ENCODE measurements around the gene ITPR2.

ITPR2 gene

DNA sequence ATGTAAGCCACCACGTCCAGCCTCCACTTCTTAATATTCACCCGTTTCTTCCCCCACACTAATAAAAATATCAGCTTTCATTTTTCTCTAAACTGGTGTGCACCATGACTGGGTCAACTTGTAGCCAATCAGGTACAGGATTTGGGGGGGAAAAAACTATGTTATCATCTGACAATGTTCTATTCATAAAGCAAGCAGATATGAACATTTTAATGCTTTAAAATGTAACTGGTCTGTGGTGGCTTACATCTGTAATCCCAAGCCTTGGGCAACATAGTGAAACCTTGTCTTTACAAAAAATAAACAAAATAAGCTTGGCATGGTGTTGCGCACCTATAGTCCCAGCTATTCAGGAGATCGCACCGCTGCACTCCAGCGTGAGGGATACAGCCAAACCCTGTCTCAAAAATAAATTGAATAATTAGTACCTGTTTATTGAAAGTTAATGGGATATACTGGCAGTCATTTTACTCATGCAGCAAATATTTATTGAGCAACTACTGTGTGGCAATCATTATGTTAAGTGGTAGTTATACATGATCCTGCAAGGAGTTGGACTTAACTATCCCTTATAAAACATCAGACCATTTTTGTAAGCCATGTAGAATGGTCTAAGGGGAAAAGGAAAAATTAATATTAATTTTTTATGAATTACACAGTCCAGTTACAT lies 15.3 kb upstream of the ITPR2 start:
- Histone ChIP-seq H4K91ac (ENCODE audit: low read length) (no peak overlapping the region), H3K4ac (ENCODE audit: low read depth in 1 of 2, low read length in 2 of 2) (no peak overlapping the region), H2BK120ac (ENCODE audit: low read depth, low read length) (no peak overlapping the region), H3K18ac (ENCODE audit: low read depth in 1 of 2, low read length in 2 of 2) (no peak overlapping the region), H3K4me3 (ENCODE audit: insufficient read depth in 1 of 2, low read depth in 1 of 2, low read length in 2 of 2) (no peak overlapping the region), H3K79me1 (replicated peaks; ENCODE audit: low read length, poor library complexity, severe bottlenecking) (no peaks in the 10 kb centered on the region), H2AK5ac (ENCODE audit: low read length, severe bottlenecking) (no peak overlapping the region), H3K27me3 (ENCODE audit: control insufficient read depth in 1 of 2, insufficient read depth in 1 of 2, low read length in 2 of 2) (no peaks in the 10 kb centered on the region), H3K23ac (ENCODE audit: low read length in 2 of 2) (no peak overlapping the region), H3K4me1 (ENCODE audit: control insufficient read depth, insufficient read depth, low read depth, low read length) (peaks cover 3% of the 10 kb centered on the region), H3K36me3 (ENCODE audit: control insufficient read depth in 1 of 2, insufficient read depth in 2 of 2, low read depth in 1 of 2, low read length in 2 of 2) (no peaks in the 10 kb centered on the region), H3K27ac (ENCODE audit: low read length, poor library complexity, severe bottlenecking) (no peak overlapping the region), H2BK15ac (ENCODE audit: low read depth, poor library complexity, severe bottlenecking) (no peak overlapping the region), H3K4me2 (ENCODE audit: low read length, poor library complexity, severe bottlenecking) (no peak overlapping the region), H2AFZ (ENCODE audit: low read depth, low read length) (no peak overlapping the region), H3K9me3 (ENCODE audit: control insufficient read depth, low read length) (no peaks in the 10 kb centered on the region), H2BK12ac (ENCODE audit: low read length in 2 of 2) (no peak overlapping the region), H4K8ac (ENCODE audit: low read length) (no peak overlapping the region), H2BK5ac (ENCODE audit: low read depth, low read length, poor library complexity, severe bottlenecking) (no peak overlapping the region), H3K9ac (ENCODE audit: low read length) (no peak overlapping the region), H3K14ac (ENCODE audit: low read length in 2 of 2) (no peak overlapping the region)
- peak; percentile 80 for DNase-seq
- 96% methylated on average over 6 of the region's 6 CpGs for WGBS

DNA sequence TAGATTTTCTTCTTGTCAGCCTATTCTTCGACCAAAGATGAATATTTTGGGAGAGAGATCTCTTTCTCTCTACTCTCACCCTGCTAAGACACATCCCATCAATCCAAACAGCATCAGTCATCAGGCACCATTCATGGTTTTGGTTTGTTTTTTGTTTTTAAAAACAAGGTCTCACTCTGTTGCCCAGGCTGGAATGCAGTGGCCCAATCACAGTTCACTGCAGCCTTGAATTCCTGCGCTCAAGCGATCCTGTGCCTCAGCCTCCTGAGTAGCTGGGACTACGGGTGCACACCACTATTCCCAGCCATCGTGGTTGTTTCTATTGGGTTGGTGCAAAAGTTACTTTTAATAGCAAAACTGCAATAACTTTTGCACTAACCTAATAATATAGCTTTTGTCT lies 14.4 kb upstream of the ITPR2 start:
- Histone ChIP-seq H2AFZ (ENCODE audit: low read depth, low read length) (no peak overlapping the region), H4K8ac (ENCODE audit: low read length) (no peak overlapping the region), H2BK5ac (ENCODE audit: low read depth, low read length, poor library complexity, severe bottlenecking) (no peak overlapping the region), H3K36me3 (ENCODE audit: control insufficient read depth in 1 of 2, insufficient read depth in 2 of 2, low read depth in 1 of 2, low read length in 2 of 2) (no peaks in the 10 kb centered on the region), H2BK15ac (ENCODE audit: low read depth, poor library complexity, severe bottlenecking) (no peak overlapping the region), H3K27me3 (ENCODE audit: control insufficient read depth in 1 of 2, insufficient read depth in 1 of 2, low read length in 2 of 2) (no peaks in the 10 kb centered on the region), H2BK12ac (ENCODE audit: low read length in 2 of 2) (peak overlapping the region in 1 of 2 experiments; percentile 78), H3K23ac (ENCODE audit: low read length in 2 of 2) (no peak overlapping the region), H3K4ac (ENCODE audit: low read depth in 1 of 2, low read length in 2 of 2) (no peak overlapping the region), H3K9ac (ENCODE audit: low read length) (no peak overlapping the region), H3K14ac (ENCODE audit: low read length in 2 of 2) (no peak overlapping the region), H3K4me3 (ENCODE audit: insufficient read depth in 1 of 2, low read depth in 1 of 2, low read length in 2 of 2) (no peak overlapping the region), H3K4me1 (ENCODE audit: control insufficient read depth, insufficient read depth, low read depth, low read length) (peaks cover 3% of the 10 kb centered on the region), H4K91ac (ENCODE audit: low read length) (no peak overlapping the region), H3K9me3 (ENCODE audit: control insufficient read depth, low read length) (no peaks in the 10 kb centered on the region), H3K27ac (ENCODE audit: low read length, poor library complexity, severe bottlenecking) (no peak overlapping the region), H2AK5ac (ENCODE audit: low read length, severe bottlenecking) (no peak overlapping the region), H3K4me2 (ENCODE audit: low read length, poor library complexity, severe bottlenecking) (no peak overlapping the region), H3K18ac (ENCODE audit: low read depth in 1 of 2, low read length in 2 of 2) (no peak overlapping the region), H2BK120ac (ENCODE audit: low read depth, low read length) (peak overlapping the region; percentile 49), H3K79me1 (replicated peaks; ENCODE audit: low read length, poor library complexity, severe bottlenecking) (no peaks in the 10 kb centered on the region)
- 94% methylated on average over 2 of the region's 5 CpGs for WGBS
- no peak for DNase-seq

GRCh38 chr12:26846416-26846815 lies 13.4 kb upstream of the ITPR2 start:
- Histone ChIP-seq H2BK5ac (ENCODE audit: low read depth, low read length, poor library complexity, severe bottlenecking) (no peak overlapping the region), H3K27ac (ENCODE audit: low read length, poor library complexity, severe bottlenecking) (no peak overlapping the region), H3K4me2 (ENCODE audit: low read length, poor library complexity, severe bottlenecking) (no peak overlapping the region), H2BK12ac (ENCODE audit: low read length in 2 of 2) (no peak overlapping the region), H3K18ac (ENCODE audit: low read depth in 1 of 2, low read length in 2 of 2) (no peak overlapping the region), H3K9ac (ENCODE audit: low read length) (no peak overlapping the region), H3K9me3 (ENCODE audit: control insufficient read depth, low read length) (no peaks in the 10 kb centered on the region), H3K79me1 (replicated peaks; ENCODE audit: low read length, poor library complexity, severe bottlenecking) (no peaks in the 10 kb centered on the region), H3K27me3 (ENCODE audit: control insufficient read depth in 1 of 2, insufficient read depth in 1 of 2, low read length in 2 of 2) (no peaks in the 10 kb centered on the region), H3K23ac (ENCODE audit: low read length in 2 of 2) (no peak overlapping the region), H3K14ac (ENCODE audit: low read length in 2 of 2) (no peak overlapping the region), H2AK5ac (ENCODE audit: low read length, severe bottlenecking) (no peak overlapping the region), H4K8ac (ENCODE audit: low read length) (no peak overlapping the region), H2BK120ac (ENCODE audit: low read depth, low read length) (no peak overlapping the region), H2BK15ac (ENCODE audit: low read depth, poor library complexity, severe bottlenecking) (no peak overlapping the region), H3K36me3 (ENCODE audit: control insufficient read depth in 1 of 2, insufficient read depth in 2 of 2, low read depth in 1 of 2, low read length in 2 of 2) (no peaks in the 10 kb centered on the region), H3K4me1 (ENCODE audit: control insufficient read depth, insufficient read depth, low read depth, low read length) (peaks cover 3% of the 10 kb centered on the region), H4K91ac (ENCODE audit: low read length) (no peak overlapping the region), H3K4ac (ENCODE audit: low read depth in 1 of 2, low read length in 2 of 2) (no peak overlapping the region), H3K4me3 (ENCODE audit: insufficient read depth in 1 of 2, low read depth in 1 of 2, low read length in 2 of 2) (no peak overlapping the region), H2AFZ (ENCODE audit: low read depth, low read length) (no peak overlapping the region)
- WGBS = 90% methylated on average over 3 of the region's 5 CpGs
- DNase-seq = no peak

- WGBS = 62% methylated on average over 4 of the region's 4 CpGs
- Histone ChIP-seq H2BK12ac (ENCODE audit: low read length in 2 of 2) (no peak overlapping the region), H3K23ac (ENCODE audit: low read length in 2 of 2) (no peak overlapping the region), H4K91ac (ENCODE audit: low read length) (no peak overlapping the region), H3K79me1 (replicated peaks; ENCODE audit: low read length, poor library complexity, severe bottlenecking) (no peaks in the 10 kb centered on the region), H2BK5ac (ENCODE audit: low read depth, low read length, poor library complexity, severe bottlenecking) (no peak overlapping the region), H3K36me3 (ENCODE audit: control insufficient read depth in 1 of 2, insufficient read depth in 2 of 2, low read depth in 1 of 2, low read length in 2 of 2) (no peaks in the 10 kb centered on the region), H3K9ac (ENCODE audit: low read length) (peak overlapping the region; percentile 26), H3K4ac (ENCODE audit: low read depth in 1 of 2, low read length in 2 of 2) (no peak overlapping the region), H2AK5ac (ENCODE audit: low read length, severe bottlenecking) (no peak overlapping the region), H2BK120ac (ENCODE audit: low read depth, low read length) (no peak overlapping the region), H4K8ac (ENCODE audit: low read length) (no peak overlapping the region), H2AFZ (ENCODE audit: low read depth, low read length) (no peak overlapping the region), H2BK15ac (ENCODE audit: low read depth, poor library complexity, severe bottlenecking) (no peak overlapping the region), H3K9me3 (ENCODE audit: control insufficient read depth, low read length) (no peaks in the 10 kb centered on the region), H3K4me3 (ENCODE audit: insufficient read depth in 1 of 2, low read depth in 1 of 2, low read length in 2 of 2) (no peak overlapping the region), H3K18ac (ENCODE audit: low read depth in 1 of 2, low read length in 2 of 2) (no peak overlapping the region), H3K27me3 (ENCODE audit: control insufficient read depth in 1 of 2, insufficient read depth in 1 of 2, low read length in 2 of 2) (no peaks in the 10 kb centered on the region), H3K4me1 (ENCODE audit: control insufficient read depth, insufficient read depth, low read depth, low read length) (peaks cover 3% of the 10 kb centered on the region), H3K14ac (ENCODE audit: low read length in 2 of 2) (no peak overlapping the region), H3K4me2 (ENCODE audit: low read length, poor library complexity, severe bottlenecking) (no peak overlapping the region), H3K27ac (ENCODE audit: low read length, poor library complexity, severe bottlenecking) (no peak overlapping the region)
- peak; percentile 90 for DNase-seq
These were observed 13.0 kb upstream of the ITPR2 start for GRCh38 chr12:26845984-26846383.

Data from mesenchymal stem cell (in vitro differentiated cells and primary cell).